GM23338 (cell line): ENCODE measurements around the gene TOP1. TPM values are rescaled to one million over a fixed set of nuclear protein-coding genes. Genes with fewer than 3 reads are reported as not detected.

Experiments used
- ATAC-seq: fragments of 200-7000 bp; cut with Tn5 transposase; 3 replicates; pipeline ENCODE4 v1.9.1; 2020
- DNase-seq: peaks from one replicate; pipeline ENCODE4 v3.0.0-alpha.2; 2015; ENCODE audit warnings: low spot score
- H2AFZ ChIP-seq: fragments of 200-600 bp; sonication (generic); 2 replicates; pipeline ENCODE4 v1.8.0; 2016; ENCODE audit warnings: antibody characterized with exemption, mild to moderate bottlenecking, moderate library complexity
- H3F3A ChIP-seq: fragments of 200-600 bp; sonication (generic); replicated peaks from 2 replicates; pipeline ENCODE4 v1.8.0; 2017; ENCODE audit warnings: antibody characterized with exemption, mixed run types, low read depth
- H3K27ac ChIP-seq: fragments of 200-600 bp; sonication (generic); 2 replicates; pipeline ENCODE4 v1.6.1; 2016; ENCODE audit warnings: low read depth
- H3K27me3 ChIP-seq: fragments of 200-600 bp; sonication (generic); 2 replicates; pipeline ENCODE4 v1.8.0; 2016; ENCODE audit warnings: mild to moderate bottlenecking, mixed run types, moderate library complexity; ENCODE audit not compliant: insufficient read depth
- H3K36me3 ChIP-seq: fragments of 200-600 bp; sonication (generic); 2 replicates; pipeline ENCODE4 v1.8.0; 2016; ENCODE audit warnings: mild to moderate bottlenecking; ENCODE audit not compliant: insufficient read depth
- H3K4me1 ChIP-seq: fragments of 200-600 bp; sonication (generic); 2 replicates; pipeline ENCODE4 v1.8.0; 2016; ENCODE audit warnings: mild to moderate bottlenecking, moderate library complexity; ENCODE audit not compliant: insufficient read depth
- H3K4me2 ChIP-seq: fragments of 200-600 bp; sonication (generic); 2 replicates; pipeline ENCODE4 v1.7.1; 2017; ENCODE audit warnings: mixed run types
- H3K4me3 ChIP-seq: fragments of 200-600 bp; sonication (generic); 2 replicates; pipeline ENCODE4 v1.6.1; 2016; ENCODE audit warnings: mixed run types
- H3K79me2 ChIP-seq: fragments of 200-600 bp; sonication (generic); replicated peaks from 2 replicates; pipeline ENCODE4 v1.8.0; 2017; ENCODE audit warnings: mild to moderate bottlenecking; ENCODE audit not compliant: insufficient read depth
- H3K9me2 ChIP-seq: fragments of 200-600 bp; sonication (generic); 2 replicates; pipeline ENCODE4 v1.8.0; 2017; ENCODE audit not compliant: insufficient read depth
- H4K20me1 ChIP-seq: fragments of 200-600 bp; sonication (generic); replicated peaks from 2 replicates; pipeline ENCODE4 v1.8.0; 2017; ENCODE audit warnings: mild to moderate bottlenecking; ENCODE audit not compliant: insufficient read depth
- H3K27ac Mint-ChIP-seq: 2 replicates; pipeline ENCODE4 v1.8.0; 2020; ENCODE audit warnings: inconsistent platforms, mild to moderate bottlenecking, moderate library complexity, mixed read lengths
- H3K27me3 Mint-ChIP-seq: 3 replicates; pipeline ENCODE4 v1.8.0; 2022; ENCODE audit warnings: low read depth, mild to moderate bottlenecking, moderate library complexity, mixed read lengths, inconsistent platforms; ENCODE audit not compliant: insufficient read depth, poor library complexity
- H3K36me3 Mint-ChIP-seq: 3 replicates; pipeline ENCODE4 v1.8.0; 2021; ENCODE audit warnings: low read depth, mild to moderate bottlenecking, inconsistent platforms, moderate library complexity, mixed read lengths
- H3K4me1 Mint-ChIP-seq: 3 replicates; pipeline ENCODE4 v1.8.0; 2020; ENCODE audit warnings: mild to moderate bottlenecking, inconsistent platforms, mixed read lengths
- H3K4me3 Mint-ChIP-seq: 3 replicates; pipeline ENCODE4 v1.8.0; 2021; ENCODE audit warnings: moderate library complexity, mild to moderate bottlenecking, inconsistent platforms, mixed read lengths
- H3K9me3 Mint-ChIP-seq: 3 replicates; pipeline ENCODE4 v1.8.0; 2020; ENCODE audit warnings: moderate library complexity, mild to moderate bottlenecking, inconsistent platforms, mixed read lengths
- CREB1 ChIP-seq: fragments of 250-450 bp; sonication (Bioruptor Pico); IDR thresholded peaks from 2 replicates; pipeline ENCODE4 v1.5.0; 2020; ENCODE audit warnings: low read depth, mild to moderate bottlenecking, moderate library complexity
- CTCF ChIP-seq, 2 experiments: fragments of 200-600 bp in 1 of 2; sonication (generic) in 1 of 2; conservative IDR thresholded peaks; 2 replicates each; pipeline versions ENCODE4 v1.5.1 to v1.6.1; 2016 to 2017; ENCODE audit warnings: antibody characterized with exemption in 2 of 2, low read depth in 2 of 2, mild to moderate bottlenecking in 2 of 2, moderate library complexity in 1 of 2
- ETS1 ChIP-seq: IDR thresholded peaks from 2 replicates; pipeline ENCODE4 v1.6.1; 2016; ENCODE audit warnings: antibody characterized with exemption
- EZH2 ChIP-seq: fragments of 200-600 bp; sonication (generic); IDR thresholded peaks from one replicate; pipeline ENCODE4 v1.8.0; 2017; ENCODE audit warnings: antibody characterized with exemption, mild to moderate bottlenecking, low read depth; ENCODE audit not compliant: unreplicated experiment
- NANOG ChIP-seq: IDR thresholded peaks from 2 replicates; pipeline ENCODE4 v1.6.1; 2016; ENCODE audit warnings: antibody characterized with exemption, borderline replicate concordance
- STAT1 ChIP-seq: IDR thresholded peaks from one replicate; pipeline ENCODE4 v1.6.1; 2016; ENCODE audit warnings: antibody characterized with exemption; ENCODE audit not compliant: unreplicated experiment
- ZNF114 ChIP-seq: fragments of 250-450 bp; sonication (Bioruptor Pico); IDR thresholded peaks from 2 replicates; pipeline ENCODE4 v1.5.0; 2020; ENCODE audit warnings: mild to moderate bottlenecking, moderate library complexity
- ZNF462 ChIP-seq: fragments of 250-450 bp; sonication (Bioruptor Pico); IDR thresholded peaks from 2 replicates; pipeline ENCODE4 v1.5.0; 2020; ENCODE audit warnings: mild to moderate bottlenecking, moderate library complexity
- polyA plus RNA-seq: library from polyadenylated mRNA; unstranded; fragments of >200 nt; fragmentation: Nextera tagmentation; extraction: Ambion mirVana; gene quantifications from 2 replicates; pipeline ENCODE4 v1.2.1, GENCODE V29; 2016
- total RNA-seq: library from RNA; depleted of rRNA; stranded (reverse); fragments of >200 nt; shearing (Covaris generic); gene quantifications from 2 replicates; pipeline ENCODE4 v1.2.3, GENCODE V29; 2014

The TOP1 gene
- total and polyA plus RNA-seq, 2 experiments from 2014 or later: 62.4 to 101 TPM

DNA sequence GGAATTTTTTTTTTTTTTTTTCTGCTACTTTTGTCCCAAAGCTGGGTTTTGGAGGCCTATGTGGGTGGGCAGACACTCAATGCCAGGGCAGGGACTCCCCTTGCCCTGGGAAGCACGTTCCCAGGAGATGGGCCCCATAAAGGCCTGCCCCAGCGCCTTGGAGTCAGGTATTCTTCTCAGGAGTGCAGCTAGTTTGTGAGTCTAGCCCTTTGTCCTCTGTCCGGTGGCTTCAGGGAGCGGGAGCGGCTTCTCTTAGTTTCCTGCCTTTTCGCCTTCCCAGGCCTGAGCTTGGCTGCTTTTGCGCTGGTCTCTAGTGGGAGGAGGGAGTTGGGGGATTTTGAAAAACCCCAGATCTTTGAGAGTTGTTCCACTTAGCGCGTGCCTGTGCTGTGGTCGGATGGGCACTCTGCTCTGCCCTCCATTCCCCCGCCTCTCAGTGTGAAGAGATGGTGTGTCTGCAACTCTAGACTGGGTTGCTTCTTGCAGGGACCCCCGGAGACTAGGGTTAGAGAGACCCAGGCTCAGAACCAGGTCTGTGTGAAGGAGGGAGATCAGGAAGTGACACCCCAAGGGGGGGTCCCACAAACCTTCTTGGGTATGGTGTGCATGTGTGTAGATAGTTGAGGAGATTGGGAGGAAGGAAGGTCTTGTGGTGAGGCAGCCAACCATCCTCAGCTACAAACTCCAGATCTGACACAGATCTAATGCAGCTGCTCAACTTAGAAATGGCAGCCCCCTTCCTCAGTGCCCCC lies 110.0 kb downstream of the TOP1 start:
- Histone ChIP-seq H3K9me2 (no peaks in the 10 kb centered on the region), H3K4me3 (peak overlapping the region; percentile 81), H3K4me2 (peak overlapping the region; percentile 100), H3K27me3 (peaks cover 5% of the 10 kb centered on the region), H3K36me3 (no peaks in the 10 kb centered on the region), H3K27ac (peak overlapping the region; percentile 91), H3K79me2 (peaks cover 58% of the 10 kb centered on the region), H4K20me1 (peaks cover 34% of the 10 kb centered on the region), H2AFZ (no peak overlapping the region), H3K4me1 (peaks cover 50% of the 10 kb centered on the region), H3F3A (no peaks in the 10 kb centered on the region)
- peak overlapping the region; percentile 90 for H3K4me3 Mint-ChIP-seq
- TF ChIP-seq STAT1: no peak
- no peak for TF ChIP-seq NANOG
- TF ChIP-seq EZH2: no peak
- no peak for TF ChIP-seq ZNF462 (CRISPR knock-in tag)
- no peak for TF ChIP-seq CTCF (conservative IDR thresholded peaks at IDR 0.05; ENCODE audit: low read depth in 2 of 2)
- TF ChIP-seq CREB1 (CRISPR knock-in tag): no peak
- TF ChIP-seq ZNF114 (CRISPR knock-in tag): no peak
- TF ChIP-seq ETS1: no peak
- H3K27me3 Mint-ChIP-seq: peaks cover 18% of the 10 kb centered on the region
- ATAC-seq (no peak), DNase-seq (peak; percentile 37)
- no peaks in the 10 kb centered on the region for H3K9me3 Mint-ChIP-seq
- peaks cover 22% of the 10 kb centered on the region for H3K36me3 Mint-ChIP-seq
- peaks cover 61% of the 10 kb centered on the region for H3K4me1 Mint-ChIP-seq
- H3K27ac Mint-ChIP-seq: peak overlapping the region; percentile 94
